Activated CD4-positive, alpha-beta T cell treated with anti-CD3 and anti-CD28 coated beads, Interleukin-2, amount 50 U/mL, for 4 hours (primary cell): Measurements from ENCODE around the gene CYB561D2.

Source experiments
- DNase-seq, 2 experiments: peaks; one replicate each; pipeline ENCODE4 v3.0.0-alpha.2; 2020

Gene CYB561D2

DNA sequence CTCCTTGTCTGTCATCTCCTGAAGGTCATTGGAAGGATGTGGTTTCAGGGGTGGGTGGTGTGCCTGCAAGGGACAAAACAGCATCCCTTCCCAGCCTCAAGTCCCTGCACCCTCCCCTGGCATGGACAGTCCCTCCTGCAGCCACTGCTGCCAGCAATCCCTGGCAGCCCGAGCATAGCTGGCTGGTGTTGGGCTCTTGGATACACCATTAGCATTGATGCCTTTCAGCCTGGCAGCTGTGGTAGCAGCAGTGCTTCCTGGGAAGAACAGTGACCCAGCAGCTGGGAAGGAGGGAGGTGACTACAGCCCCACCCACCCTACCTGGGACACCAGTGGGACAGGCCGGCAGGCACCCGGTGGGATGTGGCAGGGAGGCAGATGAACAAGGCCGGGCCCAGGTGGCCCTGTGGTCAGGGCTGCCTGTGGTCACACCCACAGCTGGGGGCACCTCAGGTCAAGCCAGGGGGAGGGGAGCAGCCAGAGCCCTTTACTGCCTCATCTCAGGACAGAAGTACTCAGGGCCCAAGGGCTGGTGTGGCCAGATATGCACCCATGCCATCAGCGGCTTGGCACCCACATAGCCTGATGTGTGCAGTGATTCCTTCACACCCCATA, 41.5 kb downstream of the CYB561D2 start:
- DNase-seq = no peak

DNA sequence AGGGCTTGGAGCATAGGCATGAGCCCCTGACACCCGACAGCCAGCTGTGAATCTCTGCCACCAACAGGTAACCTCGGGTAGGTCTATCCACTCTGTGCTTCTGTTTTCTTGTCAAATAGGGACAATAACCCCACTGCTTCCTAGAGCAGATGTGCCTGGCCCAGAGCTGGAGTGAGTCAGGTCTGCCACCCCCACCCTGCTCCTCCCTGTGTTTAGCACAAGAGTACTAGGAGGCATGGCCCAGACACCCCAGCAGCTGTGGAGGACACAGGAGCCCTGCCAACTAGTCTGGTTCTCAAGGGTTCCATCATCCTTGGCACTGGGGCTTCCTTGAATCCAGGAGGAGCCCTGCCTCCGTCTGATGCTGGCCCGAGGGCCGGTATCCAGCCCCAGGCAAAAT, 42.4 kb downstream of the CYB561D2 start:
- no peak for DNase-seq

DNA sequence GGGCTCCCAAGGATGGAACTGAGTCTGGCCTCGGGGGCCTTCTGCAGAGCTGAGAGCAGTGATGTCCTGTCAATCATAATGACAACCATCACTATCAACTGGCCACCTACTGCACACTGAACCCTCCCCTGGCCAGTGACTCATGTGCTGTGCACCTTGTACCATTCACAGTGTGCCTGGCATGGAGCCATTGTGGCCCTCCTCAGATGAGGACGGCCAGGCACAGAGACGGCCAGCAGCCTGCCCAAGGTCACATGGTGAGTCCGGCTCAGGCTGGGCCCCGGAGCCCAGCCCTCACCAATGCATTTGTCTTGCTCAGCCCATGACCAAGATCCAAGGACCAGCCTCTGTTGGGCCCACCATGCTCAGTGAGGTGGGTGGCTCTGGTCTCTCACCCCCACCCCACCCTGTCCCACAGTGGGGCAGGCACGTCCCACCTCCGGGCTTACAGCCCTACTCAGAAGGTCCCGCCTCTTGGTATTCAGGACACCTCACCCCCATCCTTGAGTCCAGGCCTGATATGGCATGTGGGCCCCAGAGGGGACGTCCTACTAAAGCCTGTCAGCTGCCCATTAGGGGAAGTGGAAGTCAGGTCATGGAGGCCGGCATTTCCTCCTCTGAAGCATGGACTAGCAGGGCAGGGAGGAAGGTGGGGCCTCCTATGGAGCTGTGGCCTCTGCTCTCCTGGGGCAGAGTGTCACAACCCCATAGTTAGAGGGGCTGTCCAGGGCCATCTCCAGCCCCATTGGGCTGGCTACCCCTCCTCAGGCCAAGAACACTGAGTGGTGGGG, 44.6 kb downstream of the CYB561D2 start:
- no peak for DNase-seq

DNA sequence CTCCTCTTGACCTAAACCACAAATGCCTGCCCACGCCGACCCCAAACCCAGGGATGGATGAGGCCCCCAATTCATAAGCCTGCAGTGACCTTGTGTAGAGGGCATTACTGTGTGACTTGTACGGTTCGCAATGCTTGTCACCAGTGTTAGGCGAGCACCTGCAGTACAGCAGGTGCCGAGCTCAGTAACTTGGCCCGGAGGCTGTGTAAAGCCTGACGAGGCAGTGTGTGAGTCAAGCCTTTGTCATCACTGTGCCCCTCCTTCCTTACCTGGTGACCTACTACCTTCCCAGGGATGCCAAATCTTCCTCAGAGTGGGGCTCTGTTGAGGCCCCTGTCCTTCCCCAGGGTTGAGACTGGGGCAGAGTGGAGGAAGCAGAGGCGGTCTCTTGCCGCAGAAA, 45.8 kb downstream of the CYB561D2 start:
- DNase-seq = no peak

DNA sequence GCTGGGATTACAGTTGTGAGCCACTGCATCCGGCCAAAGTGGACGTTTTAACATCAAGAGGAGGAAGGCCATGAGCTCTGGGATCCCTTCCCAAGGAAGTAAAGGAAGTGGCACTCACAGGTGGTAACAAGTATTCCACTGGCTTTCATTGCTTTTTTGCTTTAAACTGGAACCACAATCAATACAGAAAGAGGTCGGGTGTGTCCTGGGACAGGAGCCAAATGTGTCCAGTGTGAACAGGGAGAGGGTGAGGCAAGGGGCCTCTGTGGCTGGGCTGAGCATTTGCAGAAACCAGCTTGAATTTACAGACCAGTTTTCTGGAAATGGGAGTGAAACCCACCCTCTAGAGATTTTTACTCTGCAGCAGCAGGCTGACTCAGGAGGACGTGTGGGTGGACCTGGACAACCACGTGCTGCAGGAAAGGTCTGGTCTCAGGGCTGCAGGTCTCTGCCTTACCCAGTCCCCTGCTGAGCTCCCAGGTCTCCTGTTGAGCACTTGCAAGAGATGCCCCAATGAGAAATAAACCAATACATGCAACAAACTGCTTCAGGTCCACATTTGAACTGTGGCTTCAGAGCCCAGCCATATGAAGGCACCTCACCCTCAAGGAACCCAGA, 51.4 kb downstream of the CYB561D2 start:
- DNase-seq = no peak
